Panc1 (cell line): ENCODE measurements around the gene ZFAND3. TPM values are rescaled to one million over a fixed set of nuclear protein-coding genes. Genes with fewer than 3 reads are reported as not detected.

Source experiments
- ATAC-seq: fragments of 200-7000 bp; cut with Tn5 transposase; 2 replicates; pipeline ENCODE4 v1.9.1; 2020; ENCODE audit warnings: mild to moderate bottlenecking, moderate library complexity
- BruUV-seq: library from RNA; stranded (reverse); fragments of 400-500 nt; replicated peaks from 2 replicates; lab custom pipeline; 2021; lab: Mats Ljungman, UMichigan
- CTCF ChIA-PET: fragments of 300-600 bp; sonication (Branson Sonifier 250); formaldehyde crosslinking; loops from one replicate; lab custom pipeline; 2022; ENCODE audit warnings: antibody characterized with exemption; lab: Charles Lee
- POLR2A ChIA-PET: fragments of 300-600 bp; sonication (Branson Sonifier 250); formaldehyde crosslinking; loops from one replicate; lab custom pipeline; 2022; ENCODE audit warnings: antibody characterized with exemption; lab: Charles Lee
- DNase-seq: peaks from one replicate; pipeline ENCODE4 v3.0.0-alpha.2; 2010; ENCODE audit warnings: low read depth, low spot score
- H3K27ac ChIP-seq: 2 replicates; pipeline ENCODE4 v1.5.1; 2011; ENCODE audit warnings: mild to moderate bottlenecking, low read length, inconsistent platforms
- H3K27me3 ChIP-seq: fragments of 200-500 bp; sonication (Bioruptor generic); 2 replicates; pipeline ENCODE4 v1.6.0; 2014; ENCODE audit warnings: low read length, inconsistent platforms; ENCODE audit not compliant: control insufficient read depth, insufficient read depth
- H3K36me3 ChIP-seq: fragments of 200-500 bp; sonication (Bioruptor generic); 2 replicates; pipeline ENCODE4 v1.5.1; 2014; ENCODE audit warnings: inconsistent platforms, mild to moderate bottlenecking, low read length, moderate library complexity; ENCODE audit not compliant: control insufficient read depth, insufficient read depth
- H3K4me1 ChIP-seq: 2 replicates; pipeline ENCODE4 v1.5.1; 2011; ENCODE audit warnings: inconsistent platforms, mild to moderate bottlenecking, low read length, moderate library complexity; ENCODE audit not compliant: control insufficient read depth, insufficient read depth
- H3K4me3 ChIP-seq, 2 experiments: 2 replicates each; pipeline ENCODE4 v1.5.1; 2011 to 2012; ENCODE audit warnings: low read depth in 2 of 2, low read length in 2 of 2, mild to moderate bottlenecking in 2 of 2, inconsistent platforms in 1 of 2, moderate library complexity in 1 of 2
- H3K9me3 ChIP-seq: fragments of 200-500 bp; sonication (Bioruptor generic); 2 replicates; pipeline ENCODE4 v1.5.1; 2014; ENCODE audit warnings: low read depth, mild to moderate bottlenecking, inconsistent platforms, low read length, moderate library complexity; ENCODE audit not compliant: control insufficient read depth, insufficient read depth
- POLR2AphosphoS5 ChIP-seq: IDR thresholded peaks from 2 replicates; pipeline ENCODE4 v1.6.1; 2012; ENCODE audit warnings: mild to moderate bottlenecking, low read depth, low read length, moderate library complexity
- SIN3A ChIP-seq: IDR thresholded peaks from 2 replicates; pipeline ENCODE4 v1.6.1; 2012; ENCODE audit warnings: low read depth, mild to moderate bottlenecking, low read length, moderate library complexity, borderline replicate concordance; ENCODE audit not compliant: insufficient read depth
- TCF7L2 ChIP-seq: IDR thresholded peaks from 2 replicates; pipeline ENCODE4 v1.6.1; 2011; ENCODE audit warnings: mild to moderate bottlenecking, low read depth, low read length, inconsistent platforms
- in situ Hi-C: cut with HindIII; loops from 2 replicates; pipeline ENCODE4 v1.10.0; 2016; ENCODE audit warnings: low sequenced_read_pairs, low pct_unique_long_range_greater_than_20kb
- intact Hi-C: fragments of 100-400 bp; cut with micrococcal nuclease; formaldehyde crosslinking; loops from one replicate; pipeline ENCODE4 v1.10.0; 2022; ENCODE audit not compliant: unreplicated experiment
- total RNA-seq: library from RNA; stranded (reverse); gene quantifications from one replicate; pipeline ENCODE4 v1.2.1, GENCODE V29; 2021; ENCODE audit not compliant: unreplicated experiment
- TF ChIP-seq, protein P1 (sequence below): fragments of 450-650 bp; IDR thresholded peaks from 2 replicates; pipeline ENCODE4 v1.5.1; 2017; ENCODE audit warnings: mild to moderate bottlenecking
- TF ChIP-seq, protein P2 (sequence below), 2 experiments: IDR thresholded peaks; 2 replicates each; pipeline ENCODE4 v1.6.1; 2011 to 2012; ENCODE audit warnings: low read depth in 2 of 2, control low read depth in 1 of 2, low read length in 1 of 2, mild to moderate bottlenecking in 1 of 2, moderate library complexity in 1 of 2; ENCODE audit not compliant: insufficient read depth in 1 of 2

The ZFAND3 gene
- total RNA-seq, 1 experiment from 2014 or later = 95.9 TPM

DNA sequence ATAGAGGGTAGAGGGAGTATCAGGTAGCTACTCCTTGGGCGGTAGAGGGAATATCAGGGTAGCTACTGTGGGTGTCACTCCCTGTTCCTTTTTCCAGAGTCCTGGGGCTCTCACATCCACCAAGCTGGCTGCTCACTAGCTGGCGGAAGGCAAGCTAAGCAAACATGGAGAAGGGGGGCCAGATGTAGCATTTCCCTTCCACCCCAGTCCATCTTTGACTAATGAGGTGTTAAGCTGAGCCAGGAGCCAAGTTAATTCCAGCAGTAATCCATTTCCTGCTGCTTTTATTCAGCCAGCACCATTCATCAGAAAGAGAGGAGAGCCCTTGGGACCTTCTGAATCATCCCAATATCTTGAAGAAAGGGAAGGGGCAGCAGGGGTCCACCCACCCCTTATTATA, 330.0 kb downstream of the ZFAND3 start:
- Histone ChIP-seq H3K9me3 (no peaks in the 10 kb centered on the region), H3K36me3 (no peaks in the 10 kb centered on the region; the same call in 1 of the 2 replicates), H3K4me3 (no peak overlapping the region), H3K27ac (no peak overlapping the region), H3K27me3 (no peaks in the 10 kb centered on the region), H3K4me1 (peaks cover 3% of the 10 kb centered on the region; the same call in 1 of the 2 replicates)
- ATAC-seq (no peak), DNase-seq (no peak)
- TF ChIP-seq POLR2AphosphoS5 (no peak), SIN3A (no peak), TCF7L2 (no peak)
- TF ChIP-seq, protein P1, sequence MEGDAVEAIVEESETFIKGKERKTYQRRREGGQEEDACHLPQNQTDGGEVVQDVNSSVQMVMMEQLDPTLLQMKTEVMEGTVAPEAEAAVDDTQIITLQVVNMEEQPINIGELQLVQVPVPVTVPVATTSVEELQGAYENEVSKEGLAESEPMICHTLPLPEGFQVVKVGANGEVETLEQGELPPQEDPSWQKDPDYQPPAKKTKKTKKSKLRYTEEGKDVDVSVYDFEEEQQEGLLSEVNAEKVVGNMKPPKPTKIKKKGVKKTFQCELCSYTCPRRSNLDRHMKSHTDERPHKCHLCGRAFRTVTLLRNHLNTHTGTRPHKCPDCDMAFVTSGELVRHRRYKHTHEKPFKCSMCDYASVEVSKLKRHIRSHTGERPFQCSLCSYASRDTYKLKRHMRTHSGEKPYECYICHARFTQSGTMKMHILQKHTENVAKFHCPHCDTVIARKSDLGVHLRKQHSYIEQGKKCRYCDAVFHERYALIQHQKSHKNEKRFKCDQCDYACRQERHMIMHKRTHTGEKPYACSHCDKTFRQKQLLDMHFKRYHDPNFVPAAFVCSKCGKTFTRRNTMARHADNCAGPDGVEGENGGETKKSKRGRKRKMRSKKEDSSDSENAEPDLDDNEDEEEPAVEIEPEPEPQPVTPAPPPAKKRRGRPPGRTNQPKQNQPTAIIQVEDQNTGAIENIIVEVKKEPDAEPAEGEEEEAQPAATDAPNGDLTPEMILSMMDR = no peak
- TF ChIP-seq, protein P2, sequence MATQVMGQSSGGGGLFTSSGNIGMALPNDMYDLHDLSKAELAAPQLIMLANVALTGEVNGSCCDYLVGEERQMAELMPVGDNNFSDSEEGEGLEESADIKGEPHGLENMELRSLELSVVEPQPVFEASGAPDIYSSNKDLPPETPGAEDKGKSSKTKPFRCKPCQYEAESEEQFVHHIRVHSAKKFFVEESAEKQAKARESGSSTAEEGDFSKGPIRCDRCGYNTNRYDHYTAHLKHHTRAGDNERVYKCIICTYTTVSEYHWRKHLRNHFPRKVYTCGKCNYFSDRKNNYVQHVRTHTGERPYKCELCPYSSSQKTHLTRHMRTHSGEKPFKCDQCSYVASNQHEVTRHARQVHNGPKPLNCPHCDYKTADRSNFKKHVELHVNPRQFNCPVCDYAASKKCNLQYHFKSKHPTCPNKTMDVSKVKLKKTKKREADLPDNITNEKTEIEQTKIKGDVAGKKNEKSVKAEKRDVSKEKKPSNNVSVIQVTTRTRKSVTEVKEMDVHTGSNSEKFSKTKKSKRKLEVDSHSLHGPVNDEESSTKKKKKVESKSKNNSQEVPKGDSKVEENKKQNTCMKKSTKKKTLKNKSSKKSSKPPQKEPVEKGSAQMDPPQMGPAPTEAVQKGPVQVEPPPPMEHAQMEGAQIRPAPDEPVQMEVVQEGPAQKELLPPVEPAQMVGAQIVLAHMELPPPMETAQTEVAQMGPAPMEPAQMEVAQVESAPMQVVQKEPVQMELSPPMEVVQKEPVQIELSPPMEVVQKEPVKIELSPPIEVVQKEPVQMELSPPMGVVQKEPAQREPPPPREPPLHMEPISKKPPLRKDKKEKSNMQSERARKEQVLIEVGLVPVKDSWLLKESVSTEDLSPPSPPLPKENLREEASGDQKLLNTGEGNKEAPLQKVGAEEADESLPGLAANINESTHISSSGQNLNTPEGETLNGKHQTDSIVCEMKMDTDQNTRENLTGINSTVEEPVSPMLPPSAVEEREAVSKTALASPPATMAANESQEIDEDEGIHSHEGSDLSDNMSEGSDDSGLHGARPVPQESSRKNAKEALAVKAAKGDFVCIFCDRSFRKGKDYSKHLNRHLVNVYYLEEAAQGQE (IDR thresholded peaks at IDR 0.05; ENCODE audit: insufficient read depth in 1 of 2, low read depth in 2 of 2, low read length in 1 of 2) = no peak
- intact Hi-C loops = no loop called here
- POLR2A ChIA-PET = no interaction called here
- BruUV-seq = no TSS peak
- in situ Hi-C loops = no loop called here
- CTCF ChIA-PET = no interaction called here

DNA sequence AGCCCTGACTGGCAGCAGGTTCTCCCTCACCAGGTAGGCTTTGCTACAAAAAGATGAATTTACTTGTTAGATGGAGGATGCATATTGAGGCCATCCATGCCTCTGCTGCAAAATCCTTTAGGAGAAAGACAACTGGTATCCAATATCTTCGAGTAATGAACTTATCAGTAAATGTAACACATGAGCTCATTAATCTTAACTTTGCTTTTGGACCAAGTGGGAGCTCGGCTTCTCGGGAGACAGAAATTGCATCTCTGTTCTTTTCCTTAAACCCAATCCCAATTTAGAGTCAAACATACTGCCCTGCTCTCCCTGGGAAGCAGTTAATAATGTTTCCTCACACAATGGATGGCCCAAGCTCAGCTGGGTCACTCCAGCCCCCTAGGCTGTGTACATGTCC, 330.5 kb downstream of the ZFAND3 start:
- TF ChIP-seq TCF7L2 (no peak), SIN3A (no peak), POLR2AphosphoS5 (no peak)
- TF ChIP-seq, protein P1 = no peak
- TF ChIP-seq, protein P2 (IDR thresholded peaks at IDR 0.05; ENCODE audit: insufficient read depth in 1 of 2, low read depth in 2 of 2, low read length in 1 of 2) = no peak
- Histone ChIP-seq H3K4me1 (peaks cover 5% of the 10 kb centered on the region; the same call in 1 of the 2 replicates), H3K27me3 (no peaks in the 10 kb centered on the region), H3K9me3 (no peaks in the 10 kb centered on the region), H3K27ac (no peak overlapping the region), H3K36me3 (no peaks in the 10 kb centered on the region; the same call in 1 of the 2 replicates), H3K4me3 (no peak overlapping the region)
- CTCF ChIA-PET = no interaction called here
- BruUV-seq = no TSS peak
- POLR2A ChIA-PET = no interaction called here
- no peak for ATAC-seq
- in situ Hi-C loops = no loop called here
- DNase-seq = no peak
- intact Hi-C loops = no loop called here
